Adipose tissue (tissue), 3 donors: Measurements from ENCODE around the gene MARCHF2. TPM values are rescaled to one million over a fixed set of nuclear protein-coding genes. Genes with fewer than 3 reads are reported as not detected.
"Not testable (repeated sequence)": the region's sequence is repeated elsewhere in the genome, so short reads cannot be mapped to it uniquely, and the experiment has no call there.

Experiments
- H3K27ac ChIP-seq: one replicate; pipeline ENCODE4 v1.5.1; 2013; ENCODE audit warnings: low read depth, low read length
- WGBS, 3 donors: extraction: QIAGEN DNeasy Blood & Tissue Kit; methylation state at CpG; one replicate each; pipeline ENCODE4 v1.1.7; 2013; 5-methylcytosine and 5-hydroxymethylcytosine counted together
- polyA plus RNA-seq, 3 donors: library from polyadenylated mRNA; stranded (reverse); fragments of 200-250 nt; gene quantifications; one replicate each; pipeline ENCODE4 v1.2.3, GENCODE V29; 2013
- donor health status: healthy with polysubstance abuse.
- donor health status: Bipolar disorder and iron deficiency.
- donor health status: healthy.

The MARCHF2 gene
- polyA plus RNA-seq, 3 donors: 13.4 to 97.9 (median 58.4) TPM

DNA sequence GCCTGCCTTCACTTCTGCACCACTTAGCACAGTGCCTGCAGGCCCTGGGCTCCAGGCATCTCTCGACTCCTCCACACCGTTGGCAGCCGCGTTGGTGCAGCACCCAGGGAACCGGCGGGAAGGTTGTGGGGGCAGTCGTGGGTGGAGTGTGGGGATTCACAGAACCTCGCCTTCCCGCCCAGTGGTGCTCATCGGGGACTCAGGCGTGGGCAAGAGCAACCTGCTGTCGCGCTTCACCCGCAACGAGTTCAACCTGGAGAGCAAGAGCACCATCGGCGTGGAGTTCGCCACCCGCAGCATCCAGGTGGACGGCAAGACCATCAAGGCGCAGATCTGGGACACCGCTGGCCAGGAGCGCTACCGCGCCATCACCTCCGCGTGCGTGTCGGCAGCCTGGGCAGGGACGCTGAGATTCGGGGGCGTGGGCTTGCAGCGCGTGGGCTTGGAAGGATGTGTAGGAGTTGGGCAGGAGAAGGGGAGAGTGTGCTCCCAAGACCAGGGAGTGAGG lies 13.4 kb upstream of the MARCHF2 start:
- 92 to 93% (median 92%) methylated on average over 33 to 34 of the region's 34 CpGs for WGBS, 3 donors
- H3K27ac ChIP-seq: no peak overlapping the region

DNA sequence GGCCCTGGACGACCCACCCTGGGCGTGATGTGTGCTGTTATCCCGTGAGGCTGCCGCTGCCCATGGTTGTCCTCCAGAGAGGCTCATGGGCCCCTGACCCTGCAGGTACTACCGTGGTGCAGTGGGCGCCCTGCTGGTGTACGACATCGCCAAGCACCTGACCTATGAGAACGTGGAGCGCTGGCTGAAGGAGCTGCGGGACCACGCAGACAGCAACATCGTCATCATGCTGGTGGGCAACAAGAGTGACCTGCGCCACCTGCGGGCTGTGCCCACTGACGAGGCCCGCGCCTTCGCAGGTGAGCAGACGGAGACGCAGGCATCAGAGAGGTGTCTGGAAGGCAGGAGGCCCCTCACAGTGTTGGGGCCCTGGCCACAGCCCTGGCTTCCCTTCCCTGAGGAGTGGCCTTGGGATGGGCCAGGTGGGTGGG lies 11.1 kb upstream of the MARCHF2 start:
- no peak overlapping the region for H3K27ac ChIP-seq
- WGBS, 3 donors: 92 to 97% (median 94%) methylated on average over 21 of the region's 21 CpGs

DNA sequence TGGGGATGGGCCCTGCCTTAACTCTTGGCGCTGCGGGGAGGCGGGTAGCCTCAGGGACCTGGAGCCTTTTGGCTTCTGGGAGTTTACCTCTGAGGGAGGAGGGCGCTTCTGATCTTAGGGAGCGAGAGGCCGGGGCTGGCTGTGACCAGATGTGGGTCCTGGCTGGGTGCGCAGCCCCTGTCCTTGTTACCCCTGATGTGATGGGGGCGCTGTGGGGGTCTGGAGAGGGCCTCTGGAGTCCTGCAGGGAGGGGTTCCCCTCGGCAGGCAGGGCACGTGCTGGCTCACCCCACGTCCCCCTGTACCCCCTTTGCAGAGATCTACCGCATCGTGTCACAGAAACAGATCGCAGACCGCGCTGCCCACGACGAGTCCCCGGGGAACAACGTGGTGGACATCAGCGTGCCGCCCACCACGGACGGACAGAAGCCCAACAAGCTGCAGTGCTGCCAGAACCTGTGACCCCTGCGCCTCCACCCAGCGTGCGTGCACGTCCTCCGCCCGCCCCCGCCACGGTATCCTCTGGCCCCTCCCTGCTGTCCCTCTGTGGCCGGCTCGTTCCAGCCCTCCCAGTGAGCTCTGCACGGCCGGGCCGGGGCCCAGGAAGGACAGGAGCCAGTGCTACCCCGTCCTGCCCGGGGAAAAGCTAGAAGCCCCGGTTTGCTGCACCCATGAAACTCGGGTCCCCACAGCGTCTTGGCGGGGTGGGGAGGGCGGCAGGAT lies 9.8 kb upstream of the MARCHF2 start:
- 72 to 85% (median 82%) methylated on average over 30 to 44 of the region's 44 CpGs for WGBS, 3 donors
- no peak overlapping the region for H3K27ac ChIP-seq

DNA sequence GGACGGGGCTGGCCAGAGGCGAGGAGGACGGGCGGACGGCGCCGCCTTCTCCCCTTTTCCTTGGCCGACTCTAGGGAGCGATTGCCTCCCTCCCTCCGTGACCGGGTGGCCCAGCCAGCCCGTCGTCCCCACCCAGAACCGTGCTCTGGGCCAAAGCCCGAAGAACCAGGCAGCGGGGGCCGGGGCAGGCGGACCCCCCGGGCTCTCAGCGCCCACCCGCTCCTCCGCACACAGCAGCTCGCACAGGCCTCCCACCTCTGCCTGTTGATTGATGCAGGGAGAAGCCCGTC lies 9.3 kb upstream of the MARCHF2 start:
- WGBS, 3 donors: 73 to 92% (median 84%) methylated on average over 14 to 24 of the region's 24 CpGs
- no peak overlapping the region for H3K27ac ChIP-seq

DNA sequence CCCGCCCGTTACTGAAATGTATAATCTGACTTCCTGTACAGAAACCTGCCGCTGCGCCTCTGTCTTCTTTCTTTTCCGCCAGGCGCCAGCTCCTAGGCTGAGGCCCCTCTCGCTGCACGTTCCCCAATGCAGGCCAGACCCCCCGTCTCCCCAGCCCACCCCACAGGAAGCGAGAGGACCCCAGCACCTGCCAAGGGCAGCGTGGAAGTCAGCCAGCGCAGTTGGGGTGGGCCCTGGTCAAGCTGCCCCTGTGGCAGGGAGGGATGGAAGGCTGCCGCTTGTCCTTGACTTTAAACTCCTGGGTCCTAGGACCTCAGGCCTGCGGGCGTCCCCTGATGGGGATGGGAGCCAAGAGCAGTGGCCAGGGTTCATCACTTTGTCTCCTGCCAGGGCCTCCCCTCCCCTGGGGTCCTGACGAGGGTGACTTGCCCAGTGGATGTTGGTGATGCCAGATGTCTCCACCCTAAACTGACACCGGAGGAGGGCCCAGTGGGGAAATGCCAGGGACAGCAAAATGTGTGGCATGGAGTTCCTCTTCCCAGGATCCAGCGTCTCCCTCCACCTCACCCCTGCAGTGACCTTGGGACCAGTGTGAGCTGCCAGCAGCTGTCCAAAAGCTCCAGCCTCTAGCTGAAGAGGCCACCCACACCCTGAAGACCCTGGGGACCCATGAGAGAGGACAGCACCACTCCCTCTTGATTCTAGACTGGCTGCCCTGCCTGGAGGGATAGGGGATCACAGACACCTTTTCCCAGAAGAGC lies 8.5 kb upstream of the MARCHF2 start:
- 83 to 87% (median 84%) methylated on average over 18 of the region's 18 CpGs for WGBS, 3 donors
- no peak overlapping the region for H3K27ac ChIP-seq

DNA sequence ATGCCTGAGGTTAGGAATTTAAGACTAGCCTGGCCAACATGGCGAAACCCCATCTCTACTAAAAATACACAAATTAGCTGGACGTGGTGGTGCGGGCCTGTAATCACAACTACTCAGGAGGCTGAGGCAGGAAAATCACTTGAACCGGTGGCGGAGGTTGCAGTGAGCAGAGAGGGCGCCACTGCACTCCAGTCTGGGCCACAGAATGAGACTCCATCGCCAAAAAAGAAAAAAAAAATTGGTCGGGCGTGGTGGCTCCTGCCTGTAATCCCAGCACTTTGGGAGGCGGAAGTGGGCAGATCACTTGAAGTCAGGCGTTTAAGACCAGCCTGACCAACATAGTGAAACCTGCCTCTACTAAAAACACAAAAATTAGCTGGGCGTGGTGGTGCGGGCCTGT lies 2.4 kb upstream of the MARCHF2 start:
- H3K27ac ChIP-seq: not testable (repeated sequence)
- WGBS, 3 donors: 87 to 90% (median 87%) methylated on average over 13 of the region's 13 CpGs

DNA sequence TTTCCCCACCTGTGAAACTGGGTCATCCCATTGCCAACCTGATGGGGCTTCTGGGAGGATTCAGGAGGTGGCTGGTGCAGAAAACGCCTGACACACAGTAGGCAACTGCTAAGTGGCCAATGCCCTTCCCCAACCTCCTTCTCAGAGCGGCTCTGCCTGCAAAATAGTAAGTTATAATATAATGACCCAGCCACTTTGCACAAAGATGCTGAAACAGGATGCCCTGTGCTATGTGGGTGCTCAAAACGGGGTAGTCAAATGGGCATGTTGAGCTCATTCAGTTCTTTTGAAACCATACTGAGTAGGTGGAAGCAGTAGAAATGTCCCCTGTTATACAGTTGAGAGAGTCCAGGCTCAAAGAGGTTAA lies 507 bp downstream of the MARCHF2 start:
- no peak overlapping the region for H3K27ac ChIP-seq
- 16 to 27% (median 22%) methylated on average over 3 of the region's 3 CpGs for WGBS, 3 donors

DNA sequence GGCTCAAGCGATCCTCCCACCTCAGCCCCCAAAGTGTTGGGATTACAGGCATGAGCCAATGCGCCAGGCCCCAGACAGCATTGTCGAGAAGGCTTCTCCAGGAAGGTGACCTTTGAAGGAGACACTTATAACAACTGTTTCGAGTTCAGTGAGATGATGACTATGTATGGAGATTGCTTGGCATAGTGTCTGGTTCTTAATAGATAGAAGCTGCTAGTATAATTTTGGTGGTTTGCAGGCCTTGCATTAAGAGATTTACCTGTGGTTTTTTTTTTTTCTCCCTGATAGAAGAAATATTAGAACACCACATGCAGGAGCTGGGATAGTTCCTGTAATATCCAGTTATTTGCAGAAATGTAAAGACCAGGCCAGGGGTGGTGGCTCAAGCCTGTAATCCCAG lies 3.7 kb downstream of the MARCHF2 start:
- WGBS, 3 donors: 68 to 94% (median 80%) methylated on average over 4 of the region's 4 CpGs
- H3K27ac ChIP-seq: no peak overlapping the region

DNA sequence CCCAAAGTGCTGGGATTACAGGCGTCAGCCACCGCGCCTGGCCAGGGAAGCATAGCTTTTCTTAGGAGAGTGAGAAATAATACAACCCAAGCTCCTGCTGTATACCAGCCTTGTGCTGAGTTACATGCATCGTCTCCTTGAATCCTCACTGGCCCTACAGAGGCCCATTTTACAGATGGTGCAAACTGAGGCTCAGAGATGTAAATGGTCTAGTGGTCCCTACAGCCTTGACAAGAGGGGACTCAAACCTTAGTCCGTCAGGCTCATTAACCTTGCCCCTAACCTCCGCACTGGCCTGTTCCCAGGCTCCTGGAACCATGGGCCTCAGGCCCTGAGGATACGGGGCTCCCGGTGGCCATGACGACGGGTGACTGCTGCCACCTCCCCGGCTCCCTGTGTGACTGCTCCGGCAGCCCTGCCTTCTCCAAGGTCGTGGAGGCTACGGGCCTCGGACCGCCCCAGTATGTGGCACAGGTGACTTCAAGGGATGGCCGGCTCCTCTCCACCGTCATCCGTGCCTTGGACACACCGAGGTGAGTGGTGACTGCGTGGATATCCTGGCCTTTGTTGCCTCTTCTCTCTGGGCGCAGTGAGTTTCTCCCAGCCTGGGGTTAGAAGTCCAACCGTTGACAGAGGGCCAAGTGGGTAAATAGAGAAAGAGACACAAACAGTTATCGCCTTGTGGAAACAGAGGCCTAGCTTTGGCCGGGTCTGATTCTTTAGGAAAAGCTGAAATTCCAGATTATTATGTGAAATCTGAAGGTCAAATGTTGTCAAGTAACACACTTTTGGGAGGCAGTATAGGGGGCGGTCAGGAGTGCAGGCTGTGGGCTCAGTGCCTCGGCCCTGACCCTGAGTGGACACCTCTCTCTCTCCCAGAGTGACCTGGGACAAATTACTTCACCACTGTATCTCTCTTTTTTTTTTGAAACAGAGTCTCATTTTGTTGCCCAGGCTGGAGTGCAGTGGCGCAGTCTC lies 8.7 kb downstream of the MARCHF2 start:
- 49 to 91% (median 87%) methylated on average over 28 of the region's 28 CpGs for WGBS, 3 donors
- H3K27ac ChIP-seq: no peak overlapping the region

DNA sequence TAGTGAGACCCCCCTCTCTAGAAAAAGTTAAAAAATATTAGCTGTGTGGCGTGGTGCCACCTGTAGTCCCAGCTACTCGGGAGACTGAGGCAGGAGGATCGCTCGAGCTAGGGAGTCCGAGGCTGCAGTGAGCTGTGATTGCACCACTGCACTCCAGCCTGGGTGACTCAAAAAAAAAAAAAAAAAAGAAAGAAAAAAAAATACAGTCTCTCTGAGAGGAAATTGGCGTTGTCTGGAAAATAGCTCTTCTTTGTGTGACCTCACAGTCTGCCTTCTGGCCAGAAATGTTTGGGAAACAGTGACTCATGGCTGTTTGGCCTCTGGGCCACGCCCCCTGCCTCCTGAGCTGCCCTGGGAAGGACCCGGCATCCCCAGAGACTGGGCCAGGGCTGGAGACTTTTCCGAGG lies 10.7 kb downstream of the MARCHF2 start:
- peak overlapping the region; percentile 61 for H3K27ac ChIP-seq
- 23 to 58% (median 24%) methylated on average over 9 of the region's 9 CpGs for WGBS, 3 donors

DNA sequence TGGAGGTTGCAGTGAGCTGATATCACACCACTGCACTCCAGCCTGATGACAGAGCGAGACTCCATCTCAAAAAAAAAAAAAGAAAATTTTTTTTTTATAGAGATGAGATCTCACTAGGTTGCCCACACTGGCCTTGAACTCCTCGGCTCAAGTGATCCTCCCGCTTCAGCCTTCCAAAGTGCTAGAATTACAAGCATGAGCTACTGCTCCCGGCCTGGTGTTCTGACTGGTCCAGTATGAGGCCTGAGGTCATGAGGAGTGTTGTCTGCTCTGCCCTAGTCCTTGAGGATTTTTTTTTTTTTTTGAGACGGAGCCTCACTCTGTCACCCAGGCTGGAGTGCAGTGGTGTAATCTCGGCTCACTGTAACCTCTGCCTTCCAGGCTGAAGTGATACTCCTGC lies 12.2 kb downstream of the MARCHF2 start:
- H3K27ac ChIP-seq: not testable (repeated sequence)
- WGBS, 3 donors: 84 to 95% (median 90%) methylated on average over 6 of the region's 6 CpGs

DNA sequence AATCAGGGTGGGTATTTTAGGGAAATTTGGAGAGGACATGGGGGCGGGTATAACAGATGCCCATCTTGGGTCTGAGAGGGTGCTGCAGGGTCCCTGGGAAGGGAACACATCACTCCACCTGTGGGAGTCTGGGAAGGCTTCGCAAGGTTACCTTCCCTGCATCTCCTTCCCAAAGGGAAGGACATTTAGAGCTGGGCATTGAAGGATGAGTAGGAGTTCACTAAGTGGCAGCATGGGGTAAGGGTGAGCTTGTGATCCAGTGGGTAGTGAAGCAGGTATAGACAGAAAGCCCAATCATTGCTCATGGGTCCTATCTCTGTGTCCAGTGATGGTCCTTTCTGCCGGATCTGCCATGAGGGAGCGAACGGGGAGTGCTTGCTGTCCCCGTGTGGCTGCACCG lies 13.2 kb downstream of the MARCHF2 start:
- no peak overlapping the region for H3K27ac ChIP-seq
- WGBS, 3 donors: 94 to 100% (median 95%) methylated on average over 7 of the region's 7 CpGs

DNA sequence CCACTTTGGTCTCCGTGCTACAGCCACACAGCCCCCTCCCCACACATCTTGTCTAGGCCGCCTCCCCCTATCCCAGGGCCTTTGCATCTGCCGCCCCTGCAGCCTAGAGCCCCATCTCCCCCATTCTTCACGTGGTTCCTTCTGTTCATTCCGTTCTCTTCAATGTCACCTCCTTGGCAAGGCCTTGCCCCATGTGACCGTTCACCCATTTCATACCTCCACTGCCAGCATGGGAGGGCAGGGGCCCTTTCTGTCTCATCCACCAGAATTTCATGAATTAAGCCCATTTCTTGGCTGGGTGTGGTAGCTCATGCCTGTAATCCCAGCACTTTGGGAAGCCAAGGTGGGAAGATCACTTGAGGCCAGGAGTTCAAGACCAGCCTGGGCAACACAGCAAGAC lies 15.9 kb downstream of the MARCHF2 start:
- 86 to 95% (median 92%) methylated on average over 6 of the region's 6 CpGs for WGBS, 3 donors
- no peak overlapping the region for H3K27ac ChIP-seq

DNA sequence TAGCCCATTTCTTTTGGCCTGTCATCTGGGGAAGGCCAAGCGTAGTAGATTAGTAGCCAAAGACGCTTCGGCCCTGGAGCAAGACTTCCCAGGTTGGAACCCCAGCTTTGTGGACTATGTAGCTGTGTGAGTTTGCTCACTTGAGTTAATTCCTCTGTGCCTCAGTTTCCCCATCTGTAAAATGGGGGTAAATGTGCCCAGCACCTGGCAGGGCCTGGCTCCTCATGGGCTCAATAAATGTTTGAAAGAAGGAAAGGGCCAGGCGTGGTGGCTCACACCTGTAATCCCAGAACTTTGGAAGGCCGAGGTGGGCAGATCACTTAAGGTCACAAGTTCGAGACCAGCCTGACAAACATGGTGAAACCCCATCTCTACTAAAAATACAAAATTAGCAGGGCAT lies 16.7 kb downstream of the MARCHF2 start:
- 93 to 96% (median 94%) methylated on average over 6 of the region's 6 CpGs for WGBS, 3 donors
- H3K27ac ChIP-seq: no peak overlapping the region

DNA sequence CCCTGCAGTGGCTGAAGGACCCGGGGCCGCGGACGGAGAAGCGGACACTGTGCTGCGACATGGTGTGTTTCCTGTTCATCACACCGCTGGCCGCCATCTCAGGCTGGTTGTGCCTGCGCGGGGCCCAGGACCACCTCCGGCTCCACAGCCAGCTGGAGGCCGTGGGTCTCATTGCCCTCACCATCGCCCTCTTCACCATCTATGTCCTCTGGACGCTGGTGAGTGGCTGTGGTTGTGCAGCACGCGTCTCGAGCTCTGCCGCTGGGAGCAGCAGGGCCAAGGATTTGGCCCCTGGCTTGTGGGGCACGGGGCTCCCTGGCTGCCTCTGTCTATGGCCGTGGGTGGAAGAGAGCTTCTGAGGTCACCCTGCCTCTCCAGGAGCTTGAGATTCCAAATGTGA lies 17.5 kb downstream of the MARCHF2 start:
- WGBS, 3 donors: 92% methylated on average over 20 of the region's 20 CpGs

DNA sequence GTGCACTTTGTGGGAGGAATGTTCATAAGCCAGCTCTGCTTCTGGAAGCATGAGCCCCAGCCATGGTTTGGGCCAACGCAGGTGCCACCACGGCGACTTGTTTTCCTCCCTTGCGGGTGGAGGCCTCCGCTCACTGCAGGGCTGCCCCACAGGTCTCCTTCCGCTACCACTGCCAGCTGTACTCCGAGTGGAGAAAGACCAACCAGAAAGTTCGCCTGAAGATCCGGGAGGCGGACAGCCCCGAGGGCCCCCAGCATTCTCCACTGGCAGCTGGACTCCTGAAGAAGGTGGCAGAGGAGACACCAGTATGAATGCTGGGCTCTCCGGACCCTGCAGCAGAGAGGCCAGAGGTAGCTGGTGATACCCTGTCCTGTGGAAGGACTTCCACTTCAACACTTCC lies 25.1 kb downstream of the MARCHF2 start:
- H3K27ac ChIP-seq: no peak overlapping the region
- 91 to 98% (median 96%) methylated on average over 12 of the region's 12 CpGs for WGBS, 3 donors

More for the DNA sequence above, 17.5 kb downstream of the MARCHF2 start:
- H3K27ac ChIP-seq: no peak overlapping the region

DNA sequence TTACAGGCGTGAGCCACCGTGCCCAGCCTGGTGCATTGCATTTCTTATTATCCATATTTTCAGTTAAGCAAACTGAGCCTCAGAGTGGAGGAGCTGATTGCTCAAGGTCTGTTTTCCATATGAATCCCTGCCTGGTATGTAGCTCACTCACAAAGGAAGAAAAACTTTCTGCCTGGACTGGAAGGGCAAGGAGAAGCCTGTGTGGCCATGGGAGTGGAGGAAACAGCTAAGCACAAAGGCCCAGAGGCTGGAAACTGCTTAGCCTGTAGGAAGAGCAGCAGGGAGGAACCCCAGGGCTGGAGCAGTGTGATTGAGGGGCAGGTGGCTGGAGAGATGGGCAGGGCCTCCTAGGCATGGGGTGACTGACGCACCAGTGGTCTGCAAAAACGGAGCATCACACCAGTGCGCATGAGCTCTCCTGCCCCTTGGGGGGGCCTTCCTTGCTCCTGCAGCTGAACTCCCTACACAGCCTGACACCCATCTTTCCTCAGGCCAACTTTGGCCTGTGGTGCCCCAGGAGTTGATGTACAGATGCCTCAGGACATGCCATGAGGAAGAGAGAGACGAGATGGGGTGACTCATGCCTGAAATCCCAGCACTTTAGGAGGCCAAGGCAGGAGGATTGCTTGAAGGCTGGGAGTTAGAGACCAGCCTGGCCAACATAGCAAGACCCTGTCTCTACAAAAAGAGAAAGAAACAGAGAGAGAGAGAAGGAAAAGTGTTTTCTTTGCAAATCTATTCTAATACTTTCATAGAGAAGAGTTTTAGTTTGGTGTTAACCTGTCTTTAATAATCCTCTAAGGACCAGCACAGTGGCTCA lies 28.8 kb downstream of the MARCHF2 start:
- WGBS, 3 donors: 87 to 93% (median 92%) methylated on average over 6 of the region's 6 CpGs
- H3K27ac ChIP-seq: no peak overlapping the region

DNA sequence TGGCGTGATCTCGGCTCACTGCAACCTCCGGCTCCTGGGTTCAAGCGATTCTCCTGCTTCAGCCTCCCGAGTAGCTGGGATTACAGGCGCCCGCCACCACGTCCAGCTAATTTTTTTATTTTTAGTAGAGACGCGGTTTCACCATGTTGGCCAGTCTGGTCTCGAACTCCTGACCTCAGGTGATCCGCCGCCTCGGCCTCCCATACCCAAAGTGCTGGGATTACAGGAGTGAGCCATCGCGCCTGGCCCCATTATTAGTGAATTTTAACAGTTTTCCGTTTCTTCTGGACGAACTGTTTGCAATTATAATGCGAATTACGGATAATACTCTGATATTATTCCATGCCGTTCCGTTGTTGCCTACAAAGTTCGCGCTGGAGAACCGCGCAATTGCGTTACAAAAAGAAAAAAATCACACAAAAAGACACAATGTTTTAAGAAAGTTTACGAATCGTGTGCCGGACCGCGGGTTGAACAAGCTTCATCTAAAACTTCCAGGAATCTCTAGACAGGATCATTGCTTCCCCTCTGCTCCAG lies 31.1 kb downstream of the MARCHF2 start:
- not testable (repeated sequence) for H3K27ac ChIP-seq
- 24 to 28% (median 25%) methylated on average over 32 of the region's 32 CpGs for WGBS, 3 donors
